MCF 10A (cell line): Measurements from ENCODE around the gene AATK. TPM values are rescaled to one million over a fixed set of nuclear protein-coding genes. Genes with fewer than 3 reads are reported as not detected.

Source experiments
- BruUV-seq: library from RNA; stranded (reverse); fragments of 400-500 nt; replicated peaks from 2 replicates; lab custom pipeline; 2021; lab: Mats Ljungman, UMichigan
- CTCF ChIA-PET: fragments of 300-600 bp; sonication (Branson Sonifier 250); formaldehyde crosslinking; extraction: SDS; loops from one replicate; lab custom pipeline; 2021; ENCODE audit warnings: antibody characterized with exemption, inconsistent platforms; lab: Yijun Ruan, JAX
- POLR2A ChIA-PET: fragments of 300-600, 350-650 bp; sonication (Branson Sonifier 250); formaldehyde crosslinking; extraction: SDS; loops from one replicate; lab custom pipeline; 2020; ENCODE audit warnings: antibody characterized with exemption, inconsistent platforms; lab: Yijun Ruan, JAX
- DNase-seq: peaks from one replicate; pipeline ENCODE4 v3.0.0-alpha.2; 2018; ENCODE audit not compliant: unreplicated experiment
- H3K27ac Mint-ChIP-seq: one replicate; pipeline ENCODE4 v1.8.0; 2022; ENCODE audit warnings: mild to moderate bottlenecking, low read depth, mixed read lengths; ENCODE audit not compliant: unreplicated experiment
- H3K27me3 Mint-ChIP-seq: one replicate; pipeline ENCODE4 v1.8.0; 2022; ENCODE audit warnings: mixed read lengths; ENCODE audit not compliant: insufficient read depth, unreplicated experiment
- H3K36me3 Mint-ChIP-seq: one replicate; pipeline ENCODE4 v1.8.0; 2022; ENCODE audit warnings: mild to moderate bottlenecking, moderate library complexity, mixed read lengths; ENCODE audit not compliant: insufficient read depth, unreplicated experiment
- H3K4me1 Mint-ChIP-seq: one replicate; pipeline ENCODE4 v1.8.0; 2022; ENCODE audit warnings: mixed read lengths; ENCODE audit not compliant: insufficient read depth, unreplicated experiment
- H3K4me3 Mint-ChIP-seq: one replicate; pipeline ENCODE4 v1.8.0; 2022; ENCODE audit warnings: mild to moderate bottlenecking, moderate library complexity, mixed read lengths; ENCODE audit not compliant: unreplicated experiment
- H3K9me3 Mint-ChIP-seq: one replicate; pipeline ENCODE4 v1.8.0; 2022; ENCODE audit warnings: mixed read lengths; ENCODE audit not compliant: unreplicated experiment
- CTCF ChIP-seq: fragments of 200-600 bp; IDR thresholded peaks from one replicate; pipeline ENCODE4 v1.8.0; 2022; ENCODE audit warnings: antibody characterized with exemption, mild to moderate bottlenecking; ENCODE audit not compliant: unreplicated experiment
- intact Hi-C: fragments of 100-400 bp; cut with micrococcal nuclease; formaldehyde crosslinking; loops from 2 replicates; pipeline ENCODE4 v1.14.1; 2022
- total RNA-seq: library from RNA; stranded (reverse); gene quantifications from 2 replicates; pipeline ENCODE4 v1.2.3, GENCODE V29; 2022

Gene AATK
- total RNA-seq, 1 experiment from 2014 or later, result 1.4 TPM

GRCh38 chr17:81195941-81196495, 30.0 kb upstream of the AATK start:
- BruUV-seq, result no TSS peak
- Mint-ChIP-seq H3K27me3 (no peaks in the 10 kb centered on the region), H3K4me3 (no peak overlapping the region), H3K27ac (no peak overlapping the region), H3K9me3 (no peaks in the 10 kb centered on the region), H3K36me3 (peaks cover 12% of the 10 kb centered on the region), H3K4me1 (no peaks in the 10 kb centered on the region)
- DNase-seq, result no peak
- ChIA-PET CTCF (no interaction called here), POLR2A (no interaction called here)
- no peak for TF ChIP-seq CTCF
- intact Hi-C loops, result no loop called here

- no peak for DNase-seq
- Mint-ChIP-seq H3K27me3 (no peaks in the 10 kb centered on the region), H3K4me3 (no peak overlapping the region), H3K27ac (no peak overlapping the region), H3K9me3 (no peaks in the 10 kb centered on the region), H3K36me3 (peaks cover 12% of the 10 kb centered on the region), H3K4me1 (no peaks in the 10 kb centered on the region)
- TF ChIP-seq CTCF, result no peak
- ChIA-PET CTCF (no interaction called here), POLR2A (no interaction called here)
- no TSS peak for BruUV-seq
- intact Hi-C loops, result no loop called here
Measured at GRCh38 chr17:81194941-81195901, 29.2 kb upstream of the AATK start.

GRCh38 chr17:81194225-81194760, 28.3 kb upstream of the AATK start:
- TF ChIP-seq CTCF, result no peak
- intact Hi-C loops, result no loop called here
- H3K4me3 Mint-ChIP-seq, result no peak overlapping the region
- no peaks in the 10 kb centered on the region for H3K9me3 Mint-ChIP-seq
- H3K36me3 Mint-ChIP-seq, result peaks cover 12% of the 10 kb centered on the region
- ChIA-PET CTCF (interaction anchor here (1.1 kb wide), 1 partner anchor 51 kb away, joined by 4 read pairs; no protein-coding TSS in a partner anchor), POLR2A (no interaction called here)
- BruUV-seq, result no TSS peak
- no peaks in the 10 kb centered on the region for H3K4me1 Mint-ChIP-seq
- no peak overlapping the region for H3K27ac Mint-ChIP-seq
- no peak for DNase-seq
- no peaks in the 10 kb centered on the region for H3K27me3 Mint-ChIP-seq
